B cell (primary cell): ENCODE data around the gene CNIH1.

Source experiments
- CTCF ChIP-seq: fragments of 200-600 bp; IDR thresholded peaks from one replicate; pipeline ENCODE4 v1.8.0; 2022; ENCODE audit warnings: antibody characterized with exemption, mild to moderate bottlenecking
- EZH2 ChIP-seq: IDR thresholded peaks from 2 replicates; pipeline ENCODE4 v1.6.1; 2012; ENCODE audit warnings: borderline replicate concordance, low read depth, mild to moderate bottlenecking, moderate library complexity, low read length; ENCODE audit not compliant: insufficient read depth, poor library complexity, severe bottlenecking

DNA sequence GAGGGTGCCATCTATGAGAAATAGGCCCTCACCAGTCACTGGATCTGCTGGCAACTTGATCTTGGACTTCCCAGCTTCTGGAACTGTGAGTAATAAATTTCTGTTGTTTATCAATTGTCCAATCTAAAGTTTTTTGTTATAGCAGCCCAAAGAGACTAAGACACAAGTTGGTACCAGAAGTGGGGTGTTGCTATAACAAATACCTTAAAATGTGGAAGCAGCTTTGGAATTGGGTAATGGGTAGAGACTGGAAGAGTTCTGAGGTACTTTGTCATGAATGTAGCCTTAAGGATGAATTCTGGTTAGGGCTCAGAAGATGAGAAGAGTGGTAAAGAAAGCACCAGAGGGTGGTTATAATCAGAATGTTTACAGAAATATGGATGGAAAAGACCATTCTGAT lies 26.1 kb upstream of the CNIH1 start:
- no peak for TF ChIP-seq CTCF
- TF ChIP-seq EZH2: no peak
